GM12878 (cell line): ENCODE data around the gene REM2. TPM values are rescaled to one million over a fixed set of nuclear protein-coding genes. Genes with fewer than 3 reads are reported as not detected.

ENCODE experiments used
- ATAC-seq: fragments of 200-7000 bp; cut with Tn5 transposase; 3 replicates; pipeline ENCODE4 v1.9.1; 2020; ENCODE audit warnings: mild to moderate bottlenecking, moderate library complexity
- BruUV-seq: library from RNA; stranded (reverse); fragments of 400-500 nt; replicated peaks from 2 replicates; lab custom pipeline; 2021; lab: Mats Ljungman, UMichigan
- CTCF ChIA-PET: fragments of 300-600 bp; sonication (Branson Sonifier 250); formaldehyde crosslinking; extraction: SDS; loops from one replicate; lab custom pipeline; 2021; ENCODE audit warnings: inconsistent platforms; lab: Yijun Ruan, JAX
- POLR2A ChIA-PET: fragments of 350-600 bp; formaldehyde crosslinking; extraction: SDS; loops from one replicate; lab custom pipeline; 2021; ENCODE audit warnings: inconsistent platforms; lab: Charles Lee
- RAD21 ChIA-PET: fragments of 300-600 bp; sonication (Branson Sonifier 250); formaldehyde crosslinking; loops from one replicate; lab custom pipeline; 2023; ENCODE audit warnings: antibody characterized with exemption; ENCODE audit not compliant: unreplicated experiment; lab: Charles Lee
- SMC1A ChIA-PET: fragments of 300-600 bp; sonication (Branson Sonifier 250); formaldehyde crosslinking; loops from one replicate; lab custom pipeline; 2023; ENCODE audit not compliant: unreplicated experiment, uncharacterized antibody; lab: Charles Lee
- DNase-seq: peaks from one replicate; pipeline ENCODE4 v3.0.0-alpha.2; 2011; ENCODE audit warnings: low read depth, low spot score
- FAIRE-seq: peaks from 3 replicates; lab custom pipeline; 2011; peaks lifted over from hg19 to GRCh38; lab: Jason Lieb, UNC
- H2AFZ ChIP-seq: 2 replicates; pipeline ENCODE4 v1.6.0; 2011; ENCODE audit warnings: low read depth, low read length, control low read depth; ENCODE audit not compliant: control insufficient read depth
- H3K27ac ChIP-seq: 2 replicates; pipeline ENCODE4 v1.5.1; 2011; ENCODE audit warnings: control low read depth; ENCODE audit not compliant: control insufficient read depth, insufficient read depth
- H3K27me3 ChIP-seq, 2 experiments: replicated peaks in 1 of 2; 2 replicates each; pipeline versions ENCODE4 v1.6.0 to v1.6.1; 2011; ENCODE audit warnings: low read length in 1 of 2; ENCODE audit not compliant: control insufficient read depth in 2 of 2, insufficient read depth in 2 of 2
- H3K36me3 ChIP-seq, 2 experiments: 2 replicates each; pipeline ENCODE4 v1.5.1; 2011; ENCODE audit warnings: low read length in 1 of 2; ENCODE audit not compliant: control insufficient read depth in 2 of 2, insufficient read depth in 2 of 2
- H3K4me1 ChIP-seq: 2 replicates; pipeline ENCODE4 v1.6.1; 2011; ENCODE audit warnings: mild to moderate bottlenecking, low read length, moderate library complexity, mixed read lengths; ENCODE audit not compliant: control insufficient read depth, insufficient read depth
- H3K4me2 ChIP-seq: 2 replicates; pipeline ENCODE4 v1.6.0; 2011; ENCODE audit warnings: control low read depth; ENCODE audit not compliant: control insufficient read depth, insufficient read depth
- H3K4me3 ChIP-seq: fragments of 200-600 bp; sonication (generic); 2 replicates; pipeline ENCODE4 v1.5.1; 2016
- H3K79me2 ChIP-seq: 2 replicates; pipeline ENCODE4 v1.6.0; 2011; ENCODE audit warnings: low read length; ENCODE audit not compliant: control insufficient read depth, insufficient read depth
- H3K9ac ChIP-seq: 2 replicates; pipeline ENCODE4 v1.8.0; 2011; ENCODE audit warnings: low read length, control low read depth, mixed read lengths; ENCODE audit not compliant: control insufficient read depth, insufficient read depth
- H3K9me3 ChIP-seq: replicated peaks from 3 replicates; pipeline ENCODE4 v1.5.1; 2011; ENCODE audit warnings: mild to moderate bottlenecking, low read length; ENCODE audit not compliant: control insufficient read depth, insufficient read depth
- H4K20me1 ChIP-seq: 2 replicates; pipeline ENCODE4 v1.6.0; 2011; ENCODE audit not compliant: control insufficient read depth, insufficient read depth
- PBX3 ChIP-seq: IDR thresholded peaks from 2 replicates; pipeline ENCODE4 v1.6.1; 2011; ENCODE audit warnings: mild to moderate bottlenecking, low read depth, low read length, moderate library complexity; ENCODE audit not compliant: insufficient replicate concordance
- POLR2A ChIP-seq: IDR thresholded peaks from 2 replicates; pipeline ENCODE4 v1.6.1; 2011; ENCODE audit warnings: low read depth, mild to moderate bottlenecking, low read length
- WGBS: methylation state at CpG from one replicate; pipeline ENCODE4 v1.1.6; 2016; ENCODE audit warnings: low lambda C conversion rate; ENCODE audit not compliant: insufficient replicate concordance, insufficient coverage; ENCODE audit errors: missing lambda C conversion rate; 5-methylcytosine and 5-hydroxymethylcytosine counted together
- in situ Hi-C: fragments of 300-500 bp; cut with MboI; formaldehyde crosslinking; loops from 9 replicates; pipeline ENCODE4 v1.14.3; 2018; ENCODE audit warnings: mixed read lengths
- intact Hi-C: fragments of 100-400 bp; cut with micrococcal nuclease; formaldehyde crosslinking; loops from one replicate; pipeline ENCODE4 v1.14.2; 2022; ENCODE audit not compliant: unreplicated experiment
- polyA plus RNA-seq, 11 experiments: library from polyadenylated mRNA; depleted of rRNA in 4 of 11; unstranded in 6 of 11; stranded (reverse) in 5 of 11; fragments of >200 nt; fragmentation: Nextera tagmentation in 4 of 11; fragmentation: Illumina TruSeq in 1 of 11; extraction: Ambion mirVana in 4 of 11; extraction: Trizol in 1 of 11; gene quantifications; 1 replicate in 1 of 11; 2 replicates in 10 of 11; pipeline versions ENCODE4 v1.2.1 to v1.2.3, GENCODE V29; 2011 to 2016; ENCODE audit warnings: inconsistent platforms in 2 of 11, missing spikeins in 2 of 11, low read depth in 1 of 11
- total RNA-seq, 4 experiments: library from RNA; depleted of rRNA in 3 of 4; stranded (reverse); fragments of >200 nt in 3 of 4; fragmentation: Illumina TruSeq in 1 of 4; extraction: Trizol in 1 of 4; gene quantifications; 2 replicates each; pipeline versions ENCODE4 v1.2.1 to v1.2.3, GENCODE V29; 2013 to 2021

The REM2 gene
- total and polyA plus RNA-seq, 10 of the 15 experiments (the other 5 are each of a cell fraction or from before 2014, with no cell fraction given): 0.27 to 1.5 (median 0.83) TPM

GRCh38 chr14:22836301-22837113 is 46.5 kb upstream of the REM2 start, which contains the start of gene MMP14:
TSS of gene MMP14 (plus strand) at chr14:22836585. CDS start at chr14:22836818, 233 bp downstream.
- no peak within 1 kb of the TSS for H3K9ac ChIP-seq
- H3K9me3 ChIP-seq: no peaks in the 10 kb centered on the region
- in situ Hi-C loops: no loop called here
- DNase-seq (no peak), ATAC-seq (no peak), FAIRE-seq (no peak)
- H2AFZ ChIP-seq: peak within 1 kb of the TSS; percentile 45
- 54% methylated on average over 46 of the region's 46 CpGs for WGBS
- no peak within 1 kb of the TSS for H3K4me3 ChIP-seq
- CTCF ChIA-PET: interaction anchor here (2.2 to 3.7 kb wide), 3 partner anchors 13 to 18 kb away, joined by 9 to 25 read pairs (median 18); no protein-coding TSS in a partner anchor
- SMC1A ChIA-PET: interaction anchor here (1.0 to 1.3 kb wide), 2 partner anchors 18 to 29 kb away, joined by 3 to 4 read pairs; no protein-coding TSS in a partner anchor
- H3K4me1 ChIP-seq: peaks cover 21% of the 10 kb centered on the region
- RAD21 ChIA-PET: interaction anchor here (1.2 kb wide), 1 partner anchor 21 kb away, joined by 3 read pairs; the partner anchor contains the start of gene SLC7A7
- TF ChIP-seq PBX3 (no peak), POLR2A (0 out of 2 replicates have a peak, but pooled peaks have one; percentile 23)
- TF ChIP-seq, all 136 proteins: peak for 1
- Histone ChIP-seq H3K27me3 (no peaks in the 10 kb centered on the region), H3K27ac (no peak within 1 kb of the TSS), H3K36me3 (peaks cover 0 to 9% of the 10 kb centered on the region in 2 experiments; a peak in 2 of 4 replicates), H3K4me2 (peak within 1 kb of the TSS; percentile 44), H4K20me1 (no peaks in the 10 kb centered on the region), H3K79me2 (no peaks in the 10 kb centered on the region)
- BruUV-seq: no TSS peak
- POLR2A ChIA-PET: interaction anchor here (1.2 kb wide), 1 partner anchor 13 kb away, joined by 5 read pairs; no protein-coding TSS in a partner anchor
- intact Hi-C loops: no loop called here
